ENCODE results near the gene ABCB9.

GRCh38 chr12:123010681-123011080 lies 44.4 kb upstream of the ABCB9 start:
- TF ChIP-seq CTCF (IDR thresholded peaks at IDR 0.05) (no peak), POLR2A (IDR thresholded peaks at IDR 0.05) (no peak)

Data from right lobe of liver (tissue), 4 donors.